ENCODE measurements around the gene GPN3. TPM values are rescaled to one million over a fixed set of nuclear protein-coding genes. Genes with fewer than 3 reads are reported as not detected.

The GPN3 gene
- total and polyA plus RNA-seq, 2 donors (not counting 1 experiment from before 2014, with no cell fraction given) = 6.7 to 13.4 TPM

GRCh38 chr12:110451263-110451662 is 16.8 kb downstream of the GPN3 start:
- ChIA-PET POLR2A (interaction anchor here (1.2 to 2.1 kb wide), 3 partner anchors 17 to 153 kb away, joined by 4 to 11 read pairs (median 4); partner anchors contain the start of gene GPN3), CTCF (interaction anchor here (1.0 to 15.2 kb wide), 14 partner anchors 17 to 437 kb away, joined by 3 to 329 read pairs (median 15); partner anchors contain the start of genes FAM216A, GPN3, RAD9B and TCTN1)
- H3K4me1 Mint-ChIP-seq = peaks cover 43% of the 10 kb centered on the region
- Histone ChIP-seq H3K9ac (ENCODE audit: low read length) (no peak overlapping the region), H4K20me1 (ENCODE audit: control insufficient read depth, insufficient read depth, low read length, poor library complexity, severe bottlenecking) (peaks cover 34% of the 10 kb centered on the region), H3K4me1 (ENCODE audit: control insufficient read depth in 2 of 2, insufficient read depth in 2 of 2, low read length in 2 of 2) (peaks cover 43 to 52% of the 10 kb centered on the region in 2 donors), H2AFZ (ENCODE audit: insufficient read depth, low read depth, low read length, poor library complexity, severe bottlenecking) (no peak overlapping the region), H3K27me3 (replicated peaks in 1 of 4; ENCODE audit: control extremely low read depth in 1 of 4, control insufficient read depth in 3 of 4, insufficient read depth in 4 of 4, low read length in 3 of 4) (no peaks in the 10 kb centered on the region), H3K27ac (ENCODE audit: low read length in 2 of 2) (peak overlapping the region in 1 of 2 donors; percentile 35), H3K79me2 (ENCODE audit: control insufficient read depth, insufficient read depth, low read length) (peaks cover 55% of the 10 kb centered on the region), H3K36me3 (replicated peaks in 1 of 2; ENCODE audit: control extremely low read depth in 1 of 2, control insufficient read depth in 1 of 2, extremely low read depth in 1 of 2, insufficient read depth in 2 of 2, low read length in 1 of 2) (peaks cover 1 to 32% of the 10 kb centered on the region in 2 experiments), H3K4me3 (ENCODE audit: control extremely low read depth in 1 of 5, extremely low read depth in 1 of 5, insufficient read depth in 1 of 5, low read depth in 2 of 5, low read length in 4 of 5) (no peak overlapping the region), H3K4me2 (replicated peaks; ENCODE audit: low read depth, low read length, poor library complexity, severe bottlenecking) (peak overlapping the region; percentile 77), H3K9me3 (ENCODE audit: control extremely low read depth in 1 of 3, control insufficient read depth in 2 of 3, insufficient read depth in 1 of 3, low read length in 2 of 3) (no peaks in the 10 kb centered on the region)
- TF ChIP-seq EZH2 (IDR thresholded peaks at IDR 0.05; ENCODE audit: borderline replicate concordance, insufficient read depth, low read depth, low read length, poor library complexity, severe bottlenecking) (no peak), CTCF (IDR thresholded peaks at IDR 0.05) (no peak)
- H3K9me3 Mint-ChIP-seq (ENCODE audit: insufficient read depth) = no peaks in the 10 kb centered on the region
- ATAC-seq (ENCODE audit: low read depth) (no peak), DNase-seq (no peak)
- intact Hi-C loops (cut with micrococcal nuclease) = loop anchor here (2.0 to 5.0 kb wide), 2 partner anchors 101 to 248 kb away; no protein-coding TSS in a partner anchor
- H3K27me3 Mint-ChIP-seq = no peaks in the 10 kb centered on the region
- peak overlapping the region; percentile 53 for H3K27ac Mint-ChIP-seq
- peak overlapping the region; percentile 71 for H3K4me3 Mint-ChIP-seq
- WGBS (ENCODE audit: insufficient coverage) = 91% methylated on average over 1 of the region's 1 CpG
